K562 (cell line): Measurements from ENCODE around the gene NPAS3. TPM values are rescaled to one million over a fixed set of nuclear protein-coding genes. Genes with fewer than 3 reads are reported as not detected.

Experiments used
- ATAC-seq: fragments of 200-7000 bp; cut with Tn5 transposase; 3 replicates; pipeline ENCODE4 v1.9.1; 2020; ENCODE audit warnings: moderate library complexity
- BruUV-seq: library from RNA; stranded (reverse); fragments of 400-500 nt; replicated peaks from 2 replicates; lab custom pipeline; 2021; lab: Mats Ljungman, UMichigan
- CTCF ChIA-PET: fragments of 300-600 bp; formaldehyde crosslinking; extraction: SDS; loops from one replicate; lab custom pipeline; 2021; ENCODE audit warnings: low intra/inter-chr PET ratio; lab: Yijun Ruan, JAX
- POLR2A ChIA-PET: fragments of 300-600, 350-650 bp; sonication (Branson Sonifier 250); formaldehyde crosslinking; extraction: SDS; loops from one replicate; lab custom pipeline; 2021; ENCODE audit warnings: antibody characterized with exemption, inconsistent platforms; lab: Yijun Ruan, JAX
- DNase-seq, 4 experiments: peaks; one replicate each; pipeline versions ENCODE4 v3.0.0 to v3.0.0-alpha.2; 2011 to 2018; ENCODE audit warnings: low spot score in 3 of 4, mixed read lengths in 3 of 4; ENCODE audit errors: extremely low read depth in 1 of 4
- FAIRE-seq: peaks from 2 replicates; lab custom pipeline; 2011; peaks lifted over from hg19 to GRCh38; lab: Jason Lieb, UNC
- H2AFZ ChIP-seq: 2 replicates; pipeline ENCODE4 v1.6.0; 2011; ENCODE audit warnings: low read depth, low read length, control low read depth, inconsistent platforms
- H3K27ac ChIP-seq: fragments of 200-600 bp; 3 replicates; pipeline ENCODE4 v1.8.0; 2011; ENCODE audit warnings: low read depth, mild to moderate bottlenecking, control low read depth, inconsistent platforms, low read length, moderate library complexity, mixed read lengths; ENCODE audit errors: extremely low read depth
- H3K27me3 ChIP-seq, 2 experiments: fragments of 300-600 bp in 1 of 2; 2 replicates in 1 of 2; 3 replicates in 1 of 2; pipeline versions ENCODE4 v1.6.0 to v1.8.0; 2011; ENCODE audit warnings: inconsistent platforms in 2 of 2, low read length in 2 of 2, mild to moderate bottlenecking in 1 of 2, mixed read lengths in 1 of 2, moderate library complexity in 1 of 2; ENCODE audit not compliant: control insufficient read depth in 2 of 2, insufficient read depth in 2 of 2
- H3K36me3 ChIP-seq: fragments of 300-600 bp; 3 replicates; pipeline ENCODE4 v1.8.0; 2011; ENCODE audit warnings: mild to moderate bottlenecking, low read length, inconsistent platforms; ENCODE audit not compliant: control insufficient read depth, insufficient read depth
- H3K4me1 ChIP-seq, 2 experiments: fragments of 200-600 bp in 1 of 2; replicated peaks in 1 of 2; 2 replicates in 1 of 2; 3 replicates in 1 of 2; pipeline versions ENCODE4 v1.5.1 to v1.8.0; 2011; ENCODE audit warnings: inconsistent platforms in 2 of 2, low read length in 2 of 2, mild to moderate bottlenecking in 1 of 2, mixed read lengths in 1 of 2, moderate library complexity in 1 of 2; ENCODE audit not compliant: control insufficient read depth in 2 of 2, insufficient read depth in 2 of 2
- H3K4me2 ChIP-seq: 2 replicates; pipeline ENCODE4 v1.6.1; 2011; ENCODE audit warnings: low read length, control low read depth, inconsistent platforms, mixed read lengths; ENCODE audit not compliant: insufficient read depth
- H3K4me3 ChIP-seq: fragments of 200-600 bp; sonication (generic), shearing (Covaris generic); 2 replicates; pipeline ENCODE4 v1.5.1; 2016; ENCODE audit warnings: control low read depth, inconsistent platforms
- H3K79me2 ChIP-seq: fragments of 200-600 bp; 3 replicates; pipeline ENCODE4 v1.8.0; 2011; ENCODE audit warnings: low read length, inconsistent platforms; ENCODE audit not compliant: control insufficient read depth, insufficient read depth
- H3K9ac ChIP-seq, 2 experiments: 2 replicates each; pipeline versions ENCODE4 v1.6.0 to v1.6.1; 2011; ENCODE audit warnings: low read depth in 2 of 2, low read length in 2 of 2, control low read depth in 1 of 2, inconsistent platforms in 1 of 2, mild to moderate bottlenecking in 1 of 2, mixed read lengths in 1 of 2; ENCODE audit not compliant: insufficient read depth in 1 of 2
- H3K9me1 ChIP-seq: one replicate; pipeline ENCODE4 v1.6.0; 2011; ENCODE audit warnings: inconsistent platforms, mild to moderate bottlenecking, low read length, moderate library complexity; ENCODE audit not compliant: control insufficient read depth, insufficient read depth
- H3K9me3 ChIP-seq: replicated peaks from 2 replicates; pipeline ENCODE4 v1.5.1; 2011; ENCODE audit warnings: low read depth, low read length, inconsistent platforms; ENCODE audit not compliant: control insufficient read depth, insufficient read depth
- H4K20me1 ChIP-seq: replicated peaks from 2 replicates; pipeline ENCODE4 v1.6.1; 2011; ENCODE audit warnings: low read length, inconsistent platforms, mixed read lengths; ENCODE audit not compliant: control insufficient read depth, insufficient read depth
- ARHGAP35 ChIP-seq: fragments of 450-650 bp; IDR thresholded peaks from 2 replicates; pipeline ENCODE4 v1.6.1; 2018; ENCODE audit not compliant: partially characterized antibody
- ARNT ChIP-seq, 2 experiments: fragments of 450-650 bp; IDR thresholded peaks; 2 replicates each; pipeline ENCODE4 v1.6.1; 2016; ENCODE audit warnings: mild to moderate bottlenecking in 1 of 2
- CHCHD3 ChIP-seq: fragments of 250-450 bp; sonication (Bioruptor Pico); IDR thresholded peaks from 2 replicates; pipeline ENCODE4 v2.1.2; 2022; ENCODE audit warnings: mild to moderate bottlenecking
- DPF2 ChIP-seq: fragments of 450-650 bp; IDR thresholded peaks from 2 replicates; pipeline ENCODE4 v1.6.1; 2016
- IFI16 ChIP-seq: fragments of 250-450 bp; sonication (Bioruptor Pico); IDR thresholded peaks from 2 replicates; pipeline ENCODE4 v2.1.2; 2022; ENCODE audit warnings: mild to moderate bottlenecking, inconsistent platforms
- MECOM ChIP-seq: fragments of 250-450 bp; sonication (Bioruptor Pico); IDR thresholded peaks from 2 replicates; pipeline ENCODE4 v1.8.0; 2022; ENCODE audit warnings: inconsistent platforms
- SREBF1 ChIP-seq: fragments of 150-350 bp; IDR thresholded peaks from 2 replicates; pipeline ENCODE4 v1.6.1; 2014; ENCODE audit warnings: antibody characterized with exemption, low read depth, low read length, borderline replicate concordance
- ZBTB49 ChIP-seq: sonication (generic); formaldehyde crosslinking; IDR thresholded peaks from 2 replicates; pipeline ENCODE4 v1.8.0; 2022; ENCODE audit warnings: missing genetic modification reagents, mild to moderate bottlenecking, borderline replicate concordance
- ZNF311 ChIP-seq: fragments of 250-450 bp; sonication (Bioruptor Pico); IDR thresholded peaks from 2 replicates; pipeline ENCODE4 v1.4.0; 2020; ENCODE audit warnings: mild to moderate bottlenecking, moderate library complexity
- WGBS: fragments of 100-300 bp; shearing (Covaris generic); methylation state at CpG from one replicate; pipeline ENCODE4 v1.1.6; 2016; ENCODE audit warnings: low coverage, mixed read lengths; ENCODE audit not compliant: insufficient coverage; ENCODE audit errors: missing lambda C conversion rate; 5-methylcytosine and 5-hydroxymethylcytosine counted together
- in situ Hi-C: fragments of 300-500 bp; cut with MboI; formaldehyde crosslinking; loops from 4 replicates; pipeline ENCODE4 v1.15.0; 2018; ENCODE audit warnings: inconsistent platforms, mixed read lengths
- intact Hi-C: fragments of 100-400 bp; cut with micrococcal nuclease; formaldehyde crosslinking; loops from 2 replicates; pipeline ENCODE4 v1.14.2; 2022
- polyA plus RNA-seq, 8 experiments: library from polyadenylated mRNA; depleted of rRNA in 4 of 8; stranded (reverse) in 5 of 8; unstranded in 3 of 8; fragments of >200 nt; fragmentation: Nextera tagmentation in 2 of 8; fragmentation: Illumina TruSeq in 1 of 8; extraction: Ambion mirVana in 2 of 8; extraction: Trizol in 1 of 8; gene quantifications; 2 replicates each; pipeline versions ENCODE4 v1.2.1 to v1.2.3, GENCODE V29; 2011 to 2014; ENCODE audit warnings: inconsistent platforms in 1 of 8, missing spikeins in 1 of 8
- total RNA-seq, 7 experiments: library from RNA; depleted of rRNA in 6 of 7; stranded (reverse); fragments of >200 nt in 6 of 7; fragmentation: Illumina TruSeq in 2 of 7; extraction: Trizol in 2 of 7; gene quantifications; 2 replicates each; pipeline versions ENCODE4 v1.2.1 to v1.2.3, GENCODE V29; 2011 to 2021; ENCODE audit warnings: low replicate concordance in 1 of 7
- TF ChIP-seq, protein P1 (sequence below): fragments of 150-350 bp; IDR thresholded peaks from 2 replicates; pipeline ENCODE4 v1.6.1; 2014; ENCODE audit warnings: low read depth, mild to moderate bottlenecking, low read length, borderline replicate concordance
- TF ChIP-seq, protein P2 (sequence below): fragments of 250-450 bp; sonication (Bioruptor Pico); IDR thresholded peaks from 2 replicates; pipeline ENCODE4 v1.5.0; 2020; ENCODE audit warnings: mild to moderate bottlenecking, borderline replicate concordance

NPAS3 gene
- total and polyA plus RNA-seq, 9 of the 15 experiments (the other 6 are each of a cell fraction or from before 2014, with no cell fraction given) = 0.04 TPM; not detected in 8

GRCh38 chr14:33736299-33736825 lies 797.7 kb downstream of the NPAS3 start:
- Histone ChIP-seq H3K9me3 (no peaks in the 10 kb centered on the region), H3K9me1 (no peaks in the 10 kb centered on the region), H4K20me1 (no peaks in the 10 kb centered on the region), H3K27me3 (peaks cover 3 to 9% of the 10 kb centered on the region in 2 experiments; a peak in 2 of 5 replicates), H2AFZ (no peak overlapping the region), H3K9ac (no peak overlapping the region), H3K36me3 (no peaks in the 10 kb centered on the region), H3K4me2 (no peak overlapping the region), H3K4me3 (no peak overlapping the region), H3K79me2 (no peaks in the 10 kb centered on the region), H3K4me1 (no peaks in the 10 kb centered on the region), H3K27ac (no peak overlapping the region)
- ATAC-seq (no peak), DNase-seq (no peak), FAIRE-seq (no peak)
- ChIA-PET POLR2A (no interaction called here), CTCF (no interaction called here)
- BruUV-seq = no TSS peak
- in situ Hi-C loops (no loop called here), intact Hi-C loops (no loop called here)
- 0% methylated on average over 3 of the region's 3 CpGs for WGBS
- TF ChIP-seq, protein P1, sequence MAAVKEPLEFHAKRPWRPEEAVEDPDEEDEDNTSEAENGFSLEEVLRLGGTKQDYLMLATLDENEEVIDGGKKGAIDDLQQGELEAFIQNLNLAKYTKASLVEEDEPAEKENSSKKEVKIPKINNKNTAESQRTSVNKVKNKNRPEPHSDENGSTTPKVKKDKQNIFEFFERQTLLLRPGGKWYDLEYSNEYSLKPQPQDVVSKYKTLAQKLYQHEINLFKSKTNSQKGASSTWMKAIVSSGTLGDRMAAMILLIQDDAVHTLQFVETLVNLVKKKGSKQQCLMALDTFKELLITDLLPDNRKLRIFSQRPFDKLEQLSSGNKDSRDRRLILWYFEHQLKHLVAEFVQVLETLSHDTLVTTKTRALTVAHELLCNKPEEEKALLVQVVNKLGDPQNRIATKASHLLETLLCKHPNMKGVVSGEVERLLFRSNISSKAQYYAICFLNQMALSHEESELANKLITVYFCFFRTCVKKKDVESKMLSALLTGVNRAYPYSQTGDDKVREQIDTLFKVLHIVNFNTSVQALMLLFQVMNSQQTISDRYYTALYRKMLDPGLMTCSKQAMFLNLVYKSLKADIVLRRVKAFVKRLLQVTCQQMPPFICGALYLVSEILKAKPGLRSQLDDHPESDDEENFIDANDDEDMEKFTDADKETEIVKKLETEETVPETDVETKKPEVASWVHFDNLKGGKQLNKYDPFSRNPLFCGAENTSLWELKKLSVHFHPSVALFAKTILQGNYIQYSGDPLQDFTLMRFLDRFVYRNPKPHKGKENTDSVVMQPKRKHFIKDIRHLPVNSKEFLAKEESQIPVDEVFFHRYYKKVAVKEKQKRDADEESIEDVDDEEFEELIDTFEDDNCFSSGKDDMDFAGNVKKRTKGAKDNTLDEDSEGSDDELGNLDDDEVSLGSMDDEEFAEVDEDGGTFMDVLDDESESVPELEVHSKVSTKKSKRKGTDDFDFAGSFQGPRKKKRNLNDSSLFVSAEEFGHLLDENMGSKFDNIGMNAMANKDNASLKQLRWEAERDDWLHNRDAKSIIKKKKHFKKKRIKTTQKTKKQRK = no peak
- no peak for TF ChIP-seq ARHGAP35
- no peak for TF ChIP-seq DPF2
- TF ChIP-seq IFI16 (CRISPR knock-in tag) = no peak
- no peak for TF ChIP-seq MECOM
- TF ChIP-seq ZBTB49 (CRISPR knock-in tag) = no peak
- TF ChIP-seq CHCHD3 = no peak
- TF ChIP-seq SREBF1 = no peak
- TF ChIP-seq, protein P2, sequence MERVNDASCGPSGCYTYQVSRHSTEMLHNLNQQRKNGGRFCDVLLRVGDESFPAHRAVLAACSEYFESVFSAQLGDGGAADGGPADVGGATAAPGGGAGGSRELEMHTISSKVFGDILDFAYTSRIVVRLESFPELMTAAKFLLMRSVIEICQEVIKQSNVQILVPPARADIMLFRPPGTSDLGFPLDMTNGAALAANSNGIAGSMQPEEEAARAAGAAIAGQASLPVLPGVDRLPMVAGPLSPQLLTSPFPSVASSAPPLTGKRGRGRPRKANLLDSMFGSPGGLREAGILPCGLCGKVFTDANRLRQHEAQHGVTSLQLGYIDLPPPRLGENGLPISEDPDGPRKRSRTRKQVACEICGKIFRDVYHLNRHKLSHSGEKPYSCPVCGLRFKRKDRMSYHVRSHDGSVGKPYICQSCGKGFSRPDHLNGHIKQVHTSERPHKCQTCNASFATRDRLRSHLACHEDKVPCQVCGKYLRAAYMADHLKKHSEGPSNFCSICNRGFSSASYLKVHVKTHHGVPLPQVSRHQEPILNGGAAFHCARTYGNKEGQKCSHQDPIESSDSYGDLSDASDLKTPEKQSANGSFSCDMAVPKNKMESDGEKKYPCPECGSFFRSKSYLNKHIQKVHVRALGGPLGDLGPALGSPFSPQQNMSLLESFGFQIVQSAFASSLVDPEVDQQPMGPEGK = no peak
- TF ChIP-seq ZNF311 = no peak
- TF ChIP-seq ARNT (IDR thresholded peaks at IDR 0.05) = no peak
